NB4 (cell line): ENCODE measurements around the gene EPS8.

ENCODE experiments used
- DNase-seq: peaks from one replicate; pipeline ENCODE4 v3.0.0; 2010; ENCODE audit warnings: low read depth
- H3K4me3 ChIP-seq: one replicate; pipeline ENCODE4 v1.5.1; 2011; ENCODE audit warnings: mild to moderate bottlenecking, low read depth, low read length, moderate library complexity
- CTCF ChIP-seq: IDR thresholded peaks from one replicate; pipeline ENCODE4 v1.5.1; 2012; ENCODE audit warnings: low read depth, low read length
- MYC ChIP-seq: IDR thresholded peaks from 2 replicates; pipeline ENCODE4 v1.6.1; 2011; ENCODE audit warnings: low read depth, low read length
- POLR2A ChIP-seq: IDR thresholded peaks from 2 replicates; pipeline ENCODE4 v1.6.1; 2011; ENCODE audit warnings: mild to moderate bottlenecking; ENCODE audit not compliant: insufficient read length; ENCODE audit errors: extremely low read depth
- TF ChIP-seq, protein P1 (sequence below): IDR thresholded peaks from 2 replicates; pipeline ENCODE4 v1.6.1; 2011; ENCODE audit warnings: low read depth, low read length

Gene EPS8

GRCh38 chr12:15806826-15807225 lies 17.6 kb upstream of the EPS8 start:
- no peak for DNase-seq
- no peak overlapping the region for H3K4me3 ChIP-seq
- TF ChIP-seq MYC (no peak), POLR2A (no peak)

DNA sequence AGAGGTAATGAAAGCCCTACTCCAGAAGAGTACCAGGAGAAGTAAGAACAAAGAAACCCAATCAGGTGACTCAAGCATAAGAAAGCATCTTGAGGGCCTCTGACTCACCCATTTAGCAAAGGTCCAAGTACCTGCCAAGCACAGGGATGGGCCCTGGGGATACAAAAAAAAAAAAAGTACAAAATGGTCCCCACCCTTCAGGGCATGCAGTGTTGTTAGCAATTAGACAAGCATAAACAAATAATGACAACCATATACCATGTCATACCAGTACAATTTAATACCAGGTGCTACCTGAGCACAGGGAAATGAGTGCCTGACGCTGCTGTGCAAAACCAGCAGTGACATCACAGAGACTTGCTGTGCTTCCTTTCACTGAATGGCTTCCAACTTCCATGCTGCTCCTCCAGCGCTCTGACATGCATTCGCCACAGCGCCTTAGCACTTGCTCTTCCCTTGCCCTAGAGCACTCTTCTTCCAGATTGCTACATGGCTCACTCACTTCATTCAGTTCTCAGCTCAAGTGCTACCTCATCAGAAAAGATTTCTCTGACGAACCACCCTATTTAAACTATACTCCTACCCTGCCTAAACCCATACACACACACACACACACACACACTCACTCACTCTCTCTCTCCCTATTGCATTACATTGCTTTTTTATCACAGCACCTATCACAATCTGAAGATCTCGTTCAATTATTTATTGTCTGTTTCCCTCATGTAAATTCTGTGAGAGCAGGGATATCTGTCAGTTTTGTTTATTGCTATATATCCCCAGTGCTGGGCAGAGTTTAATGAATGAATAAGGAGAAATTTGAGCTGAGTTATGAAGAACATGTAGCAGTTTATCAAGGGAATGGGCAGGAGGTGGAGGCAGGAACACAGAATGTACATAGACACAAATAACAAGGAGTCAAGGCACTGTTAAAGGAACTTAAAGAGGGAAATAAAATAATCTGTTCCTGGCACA lies 12.9 kb upstream of the EPS8 start:
- TF ChIP-seq MYC: no peak
- no peak for TF ChIP-seq POLR2A
- TF ChIP-seq CTCF: no peak
- TF ChIP-seq, protein P1, sequence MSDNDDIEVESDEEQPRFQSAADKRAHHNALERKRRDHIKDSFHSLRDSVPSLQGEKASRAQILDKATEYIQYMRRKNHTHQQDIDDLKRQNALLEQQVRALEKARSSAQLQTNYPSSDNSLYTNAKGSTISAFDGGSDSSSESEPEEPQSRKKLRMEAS: no peak
- no peak for DNase-seq
- H3K4me3 ChIP-seq: no peak overlapping the region

GRCh38 chr12:15800278-15800677 lies 11.1 kb upstream of the EPS8 start:
- no peak for DNase-seq
- TF ChIP-seq POLR2A (no peak), MYC (no peak), CTCF (no peak)
- TF ChIP-seq, protein P1: no peak

DNA sequence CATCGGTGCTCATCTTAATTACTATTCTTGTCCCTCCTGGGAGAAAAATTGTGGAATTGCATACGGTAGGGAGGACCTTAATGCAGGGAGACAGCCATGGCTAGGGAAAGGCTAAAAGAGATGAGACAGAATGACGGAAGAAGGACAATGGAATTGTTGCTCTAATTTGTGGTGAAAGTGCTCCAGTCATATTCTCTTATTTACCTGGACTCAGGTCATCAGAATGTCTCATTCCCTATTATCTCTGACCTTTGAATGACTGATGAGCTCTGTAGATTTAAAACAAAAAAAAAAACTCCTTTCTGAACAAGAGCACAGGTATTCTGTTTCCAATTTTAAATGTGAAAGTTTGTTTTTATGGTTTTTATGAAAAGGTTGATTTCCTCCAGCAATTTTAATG lies 8.6 kb upstream of the EPS8 start:
- H3K4me3 ChIP-seq: no peak overlapping the region
- TF ChIP-seq, protein P1: no peak
- no peak for TF ChIP-seq CTCF
- no peak for TF ChIP-seq MYC
- no peak for TF ChIP-seq POLR2A
- DNase-seq: no peak

More at GRCh38 chr12:15800278-15800677, 11.1 kb upstream of the EPS8 start:
- H3K4me3 ChIP-seq: no peak overlapping the region

GRCh38 chr12:15796493-15797141 lies 7.4 kb upstream of the EPS8 start:
- no peak for TF ChIP-seq CTCF
- H3K4me3 ChIP-seq: no peak overlapping the region
- DNase-seq: no peak

DNA sequence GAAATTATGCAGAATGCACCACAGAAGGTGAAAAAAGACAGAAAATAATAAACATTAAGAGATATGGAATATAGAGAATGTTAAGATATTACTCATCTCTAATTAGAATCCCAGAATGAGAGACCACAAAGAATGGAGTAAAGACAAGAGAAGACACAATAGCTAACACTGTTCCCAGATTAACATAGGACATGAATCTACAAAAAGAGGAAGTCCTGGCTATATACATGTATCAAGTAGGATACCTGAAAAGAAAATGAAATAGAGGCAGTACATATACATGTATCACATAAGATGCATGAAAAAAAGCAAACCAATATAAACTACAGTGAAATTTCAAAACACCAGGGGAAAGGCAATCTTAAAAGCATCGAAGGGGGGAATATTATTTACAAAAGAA lies 5.6 kb upstream of the EPS8 start:
- DNase-seq: no peak
- H3K4me3 ChIP-seq: no peak overlapping the region
- TF ChIP-seq MYC: no peak
- TF ChIP-seq CTCF: no peak
- TF ChIP-seq POLR2A: no peak
- TF ChIP-seq, protein P1: no peak
